ENCODE measurements around the gene LAMP5.
A peak's percentile ranks its signal among the peaks of the same experiment; 100 is the strongest.

The LAMP5 gene, protein sequence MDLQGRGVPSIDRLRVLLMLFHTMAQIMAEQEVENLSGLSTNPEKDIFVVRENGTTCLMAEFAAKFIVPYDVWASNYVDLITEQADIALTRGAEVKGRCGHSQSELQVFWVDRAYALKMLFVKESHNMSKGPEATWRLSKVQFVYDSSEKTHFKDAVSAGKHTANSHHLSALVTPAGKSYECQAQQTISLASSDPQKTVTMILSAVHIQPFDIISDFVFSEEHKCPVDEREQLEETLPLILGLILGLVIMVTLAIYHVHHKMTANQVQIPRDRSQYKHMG

DNA sequence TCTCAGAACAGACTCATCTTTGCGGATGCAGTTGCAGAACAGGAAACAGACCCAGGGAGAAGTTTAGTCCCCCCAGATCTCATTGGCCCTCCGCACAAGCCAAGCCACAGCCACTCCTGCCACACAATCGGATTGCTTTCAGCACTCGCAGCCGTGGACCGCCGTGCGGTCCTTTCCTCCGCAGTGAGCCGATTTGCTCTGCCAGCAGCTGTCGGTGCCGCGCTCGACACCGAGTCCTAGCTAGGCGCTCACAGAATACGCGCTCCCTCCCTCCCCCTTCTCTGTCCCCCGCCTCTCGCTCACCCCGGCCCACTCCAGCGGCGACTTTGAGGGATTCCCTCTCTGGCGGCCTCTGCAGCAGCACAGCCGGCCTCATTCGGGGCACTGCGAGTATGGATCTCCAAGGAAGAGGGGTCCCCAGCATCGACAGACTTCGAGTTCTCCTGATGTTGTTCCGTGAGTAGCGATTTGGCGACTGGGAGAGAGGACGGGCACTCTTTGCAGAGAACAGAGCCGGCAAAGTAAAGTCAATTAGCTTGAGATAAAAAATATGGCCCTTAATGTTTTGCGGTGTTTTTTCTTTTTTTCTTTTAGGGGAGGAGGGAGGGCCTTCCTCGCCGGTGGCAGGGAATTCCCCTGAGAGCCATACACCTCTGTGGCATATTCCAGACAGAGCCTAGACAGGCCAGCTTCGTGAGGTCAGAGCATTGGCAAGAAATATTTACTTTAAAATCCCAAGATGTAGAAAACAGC is at the start of gene LAMP5:
Gene LAMP5, plus strand, starts transcription at position 130 of the 753 bp plus-strand sequence. Its CDS starts 263 bp downstream, at position 393.
- TF ChIP-seq, protein P1, sequence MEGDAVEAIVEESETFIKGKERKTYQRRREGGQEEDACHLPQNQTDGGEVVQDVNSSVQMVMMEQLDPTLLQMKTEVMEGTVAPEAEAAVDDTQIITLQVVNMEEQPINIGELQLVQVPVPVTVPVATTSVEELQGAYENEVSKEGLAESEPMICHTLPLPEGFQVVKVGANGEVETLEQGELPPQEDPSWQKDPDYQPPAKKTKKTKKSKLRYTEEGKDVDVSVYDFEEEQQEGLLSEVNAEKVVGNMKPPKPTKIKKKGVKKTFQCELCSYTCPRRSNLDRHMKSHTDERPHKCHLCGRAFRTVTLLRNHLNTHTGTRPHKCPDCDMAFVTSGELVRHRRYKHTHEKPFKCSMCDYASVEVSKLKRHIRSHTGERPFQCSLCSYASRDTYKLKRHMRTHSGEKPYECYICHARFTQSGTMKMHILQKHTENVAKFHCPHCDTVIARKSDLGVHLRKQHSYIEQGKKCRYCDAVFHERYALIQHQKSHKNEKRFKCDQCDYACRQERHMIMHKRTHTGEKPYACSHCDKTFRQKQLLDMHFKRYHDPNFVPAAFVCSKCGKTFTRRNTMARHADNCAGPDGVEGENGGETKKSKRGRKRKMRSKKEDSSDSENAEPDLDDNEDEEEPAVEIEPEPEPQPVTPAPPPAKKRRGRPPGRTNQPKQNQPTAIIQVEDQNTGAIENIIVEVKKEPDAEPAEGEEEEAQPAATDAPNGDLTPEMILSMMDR (IDR thresholded peaks at IDR 0.05; ENCODE audit: insufficient read depth, low read length, missing control alignments) = no peak
- ChIA-PET POLR2A (no interaction called here), CTCF (interaction anchor here (1.7 kb wide), 1 partner anchor 107 kb away, joined by 4 read pairs; no protein-coding TSS in a partner anchor)
- H3K4me3 ChIP-seq (ENCODE audit: low read depth, low read length) = no peak within 1 kb of the TSS
- no peak for DNase-seq (ENCODE audit: low read depth, low spot score)

DNA sequence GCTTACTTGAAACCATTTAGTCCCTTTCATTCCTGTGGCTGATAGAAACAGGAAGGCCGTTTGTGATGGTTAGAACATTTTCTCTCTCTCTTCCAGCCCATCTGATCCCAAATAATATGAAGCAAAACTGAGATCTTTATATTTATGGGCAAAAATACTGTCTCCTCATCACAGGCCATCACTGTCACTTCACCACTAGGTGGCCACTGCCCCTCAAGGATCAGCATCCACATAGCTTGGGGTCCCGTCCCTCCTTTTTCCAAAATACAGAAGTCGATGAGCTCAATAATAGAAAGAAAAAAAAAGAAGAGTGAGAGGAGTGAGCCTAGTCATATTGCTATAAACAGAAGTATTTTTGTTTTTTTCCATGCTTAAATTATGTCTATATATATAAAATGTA is 46.4 kb upstream of the LAMP5 start:
- TF ChIP-seq, protein P1 (IDR thresholded peaks at IDR 0.05; ENCODE audit: insufficient read depth, low read length, missing control alignments) = peak; percentile 44
- POLR2A ChIA-PET = no interaction called here
- no peak overlapping the region for H3K4me3 ChIP-seq (ENCODE audit: low read depth, low read length)
- CTCF ChIA-PET = interaction anchor here (0.7 to 0.8 kb wide), 2 partner anchors 15 to 60 kb away, joined by 3 read pairs; no protein-coding TSS in a partner anchor
- no peak for DNase-seq (ENCODE audit: low read depth, low spot score)

DNA sequence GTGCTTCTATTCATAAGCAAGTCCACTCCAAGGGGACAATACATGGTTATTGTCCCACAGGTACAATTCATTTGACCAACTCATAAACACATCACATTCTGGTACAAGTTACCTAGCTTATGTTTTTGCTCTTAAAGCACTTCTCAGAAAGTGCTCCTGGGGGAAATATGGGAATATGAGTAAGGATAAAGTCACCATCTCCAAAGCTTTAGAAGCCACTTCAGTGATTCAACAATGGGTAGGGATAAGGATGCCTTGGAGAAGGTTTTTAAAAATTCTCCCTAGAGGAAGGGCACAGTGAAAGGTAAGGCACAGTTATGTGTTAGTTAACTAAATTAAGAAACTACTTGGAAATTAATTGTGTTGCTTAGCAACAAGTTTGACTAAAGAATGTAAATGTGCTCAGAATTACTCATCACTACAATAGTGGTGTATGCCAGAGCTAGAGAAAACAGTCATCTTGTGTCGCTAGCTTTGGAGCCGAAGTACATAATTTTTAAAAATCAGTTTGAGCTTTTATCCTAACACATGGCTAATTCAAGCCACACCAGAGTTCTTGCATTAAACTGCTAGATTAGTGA is 39.5 kb upstream of the LAMP5 start:
- no peak for DNase-seq (ENCODE audit: low read depth, low spot score)
- CTCF ChIA-PET = interaction anchor here (0.9 to 1.6 kb wide), 4 partner anchors 11 to 135 kb away, joined by 3 to 4 read pairs (median 3); no protein-coding TSS in a partner anchor
- TF ChIP-seq, protein P1 (IDR thresholded peaks at IDR 0.05; ENCODE audit: insufficient read depth, low read length, missing control alignments) = no peak
- no peak overlapping the region for H3K4me3 ChIP-seq (ENCODE audit: low read depth, low read length)
- POLR2A ChIA-PET = no interaction called here

DNA sequence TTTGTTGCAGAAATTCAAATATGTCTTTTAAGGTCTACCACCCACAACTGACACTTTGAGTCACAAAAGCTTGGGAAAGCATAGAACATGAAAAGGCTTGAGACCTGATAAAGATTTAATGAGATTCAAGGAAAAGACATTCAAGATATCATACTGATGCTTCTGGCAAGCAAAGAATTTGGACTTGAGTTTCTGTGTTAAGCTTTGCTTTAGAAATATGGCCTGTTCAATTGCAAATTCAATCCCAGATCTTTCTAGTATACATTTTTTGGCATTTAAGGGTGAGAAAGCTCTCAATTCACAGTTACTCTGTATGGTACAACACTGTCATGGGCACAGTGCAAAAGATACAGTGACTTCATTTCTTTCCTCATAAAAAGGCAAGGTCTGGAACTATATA is 38.9 kb upstream of the LAMP5 start:
- TF ChIP-seq, protein P1 (IDR thresholded peaks at IDR 0.05; ENCODE audit: insufficient read depth, low read length, missing control alignments) = no peak
- ChIA-PET CTCF (interaction anchor here (0.9 to 1.6 kb wide), 4 partner anchors 11 to 135 kb away, joined by 3 to 4 read pairs (median 3); no protein-coding TSS in a partner anchor), POLR2A (no interaction called here)
- H3K4me3 ChIP-seq (ENCODE audit: low read depth, low read length) = no peak overlapping the region
- DNase-seq (ENCODE audit: low read depth, low spot score) = no peak

DNA sequence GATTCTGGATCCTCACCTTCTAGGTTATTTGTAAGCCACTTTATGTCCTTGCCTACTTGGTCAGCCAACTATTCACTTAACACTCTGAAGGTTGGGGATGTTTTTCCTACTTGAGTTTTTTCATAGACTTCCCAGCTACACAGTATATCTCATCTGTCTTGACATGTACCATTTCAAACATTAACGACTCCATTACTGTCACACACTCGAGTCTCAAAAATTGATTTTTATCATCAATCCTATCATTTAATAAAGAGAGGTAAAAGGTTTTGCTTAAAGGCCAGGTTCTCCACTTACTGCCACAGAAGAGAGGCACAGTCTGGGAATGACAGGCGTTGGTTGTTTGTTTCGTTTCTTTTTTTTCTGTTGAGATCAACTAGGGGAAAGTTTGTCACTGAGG is 38.2 kb upstream of the LAMP5 start:
- DNase-seq (ENCODE audit: low read depth, low spot score) = no peak
- TF ChIP-seq, protein P1 (IDR thresholded peaks at IDR 0.05; ENCODE audit: insufficient read depth, low read length, missing control alignments) = no peak
- CTCF ChIA-PET = interaction anchor here (0.9 to 1.1 kb wide), 2 partner anchors 50 to 68 kb away, joined by 3 to 4 read pairs; no protein-coding TSS in a partner anchor
- H3K4me3 ChIP-seq (ENCODE audit: low read depth, low read length) = no peak overlapping the region
- POLR2A ChIA-PET = no interaction called here

DNA sequence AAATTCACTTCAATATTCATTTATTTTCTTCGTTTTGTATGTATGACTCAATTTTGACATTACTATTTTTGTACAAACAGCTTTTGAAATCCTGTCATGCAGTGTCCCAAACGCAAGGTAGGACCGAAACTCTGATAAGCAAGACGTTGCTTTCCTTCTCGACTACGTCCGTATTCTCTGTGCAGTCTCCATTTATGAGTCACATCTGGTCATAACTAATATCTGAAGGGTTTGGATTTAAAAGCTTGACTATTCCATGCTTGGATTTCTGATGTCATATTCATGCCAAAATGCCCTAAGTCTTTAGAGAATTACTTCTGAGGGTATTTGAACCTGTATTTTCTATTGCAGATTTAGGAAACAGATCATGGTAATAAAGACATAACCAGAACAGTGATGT is 37.8 kb upstream of the LAMP5 start:
- TF ChIP-seq, protein P1 (IDR thresholded peaks at IDR 0.05; ENCODE audit: insufficient read depth, low read length, missing control alignments) = no peak
- no peak overlapping the region for H3K4me3 ChIP-seq (ENCODE audit: low read depth, low read length)
- POLR2A ChIA-PET = no interaction called here

More for the DNA sequence above, 37.8 kb upstream of the LAMP5 start:
- CTCF ChIA-PET = no interaction called here
- no peak for DNase-seq (ENCODE audit: low read depth, low spot score)

Data from AG04449 (cell line).